Activated T-cell treated with anti-CD3 and anti-CD28 coated beads, Interleukin-2, amount 50 U/mL, for 4 hours (primary cell): Measurements from ENCODE around the gene FANCD2OS. TPM values are rescaled to one million over a fixed set of nuclear protein-coding genes. Genes with fewer than 3 reads are reported as not detected.
"Not testable (repeated sequence)": the region's sequence is repeated elsewhere in the genome, so short reads cannot be mapped to it uniquely, and the experiment has no call there.

Experiments used
- ATAC-seq, 2 donors: fragments of 200-7000 bp; cut with Tn5 transposase; one replicate each; pipeline ENCODE4 v1.10.0; 2021
- DNase-seq: peaks from one replicate; pipeline ENCODE4 v3.0.0-alpha.2; 2020
- H3K27me3 Mint-ChIP-seq: one replicate; pipeline ENCODE4 v1.8.0; 2021; ENCODE audit warnings: low read depth, mixed read lengths
- H3K36me3 Mint-ChIP-seq: one replicate; pipeline ENCODE4 v1.8.0; 2022; ENCODE audit warnings: mixed read lengths; ENCODE audit not compliant: insufficient read depth
- H3K4me1 Mint-ChIP-seq: one replicate; pipeline ENCODE4 v1.8.0; 2021; ENCODE audit warnings: low read depth, mixed read lengths
- H3K4me3 Mint-ChIP-seq: one replicate; pipeline ENCODE4 v1.8.0; 2021; ENCODE audit warnings: mild to moderate bottlenecking, moderate library complexity, mixed read lengths
- H3K9me3 Mint-ChIP-seq: one replicate; pipeline ENCODE4 v1.8.0; 2021; ENCODE audit warnings: mixed read lengths
- total RNA-seq, 3 donors: library from RNA; stranded (reverse); gene quantifications; one replicate each; pipeline ENCODE4 v1.2.1, GENCODE V29; 2021

The FANCD2OS gene
- total RNA-seq, 3 donors from 2014 or later: not detected

GRCh38 chr3:10070077-10070476 is 38.0 kb downstream of the FANCD2OS start:
- not testable (repeated sequence) for ATAC-seq, H3K27me3 Mint-ChIP-seq, DNase-seq, H3K4me3 Mint-ChIP-seq, H3K9me3 Mint-ChIP-seq, H3K4me1 Mint-ChIP-seq
- peaks cover 32% of the 10 kb centered on the region for H3K36me3 Mint-ChIP-seq

DNA sequence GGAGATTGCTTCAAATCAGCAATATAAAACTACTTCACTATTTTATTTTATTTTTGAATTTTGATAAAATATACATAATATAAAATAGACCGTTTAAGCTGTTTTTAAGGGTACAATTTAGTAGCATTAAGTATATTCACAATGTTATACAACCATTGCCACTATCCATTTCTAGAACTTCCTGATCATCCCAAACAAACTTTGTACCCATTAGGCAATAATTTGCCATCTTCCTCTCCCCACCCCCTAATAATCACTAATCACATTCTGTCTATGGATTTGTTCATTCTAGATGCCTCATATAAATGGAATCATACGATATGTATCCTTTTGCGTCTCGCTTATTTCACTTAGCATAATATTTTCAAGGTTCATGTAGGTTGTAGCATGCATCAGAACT is 53.0 kb downstream of the FANCD2OS start:
- Mint-ChIP-seq H3K9me3 (no peaks in the 10 kb centered on the region), H3K4me1 (no peaks in the 10 kb centered on the region), H3K27me3 (no peaks in the 10 kb centered on the region), H3K36me3 (peaks cover 21% of the 10 kb centered on the region), H3K4me3 (no peak overlapping the region)
- ATAC-seq (no peak), DNase-seq (no peak)

Other genes with a start within 250 kb of the FANCD2OS start
- not detected for gene CIDEC, start 228.0 kb downstream of the FANCD2OS start, total RNA-seq
- gene JAGN1, start 217.6 kb downstream of the FANCD2OS start, total RNA-seq: 10 to 100 TPM; 39.2 to 42.3 (median 41.2) TPM
- under 1 TPM; 0.47 to 0.73 (median 0.61) TPM for gene IL17RE, start 205.4 kb downstream of the FANCD2OS start, total RNA-seq
- gene IL17RC, start 191.2 kb downstream of the FANCD2OS start, total RNA-seq: under 1 TPM; 0.27 to 0.53 (median 0.40) TPM
- gene CRELD1, start 174.4 kb downstream of the FANCD2OS start, total RNA-seq: 10 to 100 TPM; 11.0 to 15.6 (median 13.0) TPM
- gene PRRT3, start 155.8 kb downstream of the FANCD2OS start, total RNA-seq: 1 to 10 TPM; 6.7 to 7.6 (median 7.5) TPM
- 10 to 100 TPM; 47.1 to 58.8 (median 47.7) TPM for gene EMC3, start 121.4 kb downstream of the FANCD2OS start, total RNA-seq
- gene FANCD2, start 81.8 kb downstream of the FANCD2OS start, total RNA-seq: 10 to 100 TPM; 33.8 to 34.8 (median 34.5) TPM
- gene BRK1, start 7.4 kb upstream of the FANCD2OS start, total RNA-seq: 100 to 1,000 TPM in 1 of 3 donors, 10 to 100 TPM in 2; 93.5 to 104 (median 96.6) TPM
- 10 to 100 TPM; 29.6 to 32.7 (median 30.4) TPM for gene VHL, start 33.5 kb upstream of the FANCD2OS start, total RNA-seq
- gene IRAK2, start 56.7 kb upstream of the FANCD2OS start, total RNA-seq: 1 to 10 TPM; 2.1 to 3.8 (median 3.0) TPM
- 10 to 100 TPM; 66.5 to 70.2 (median 66.5) TPM for gene TATDN2, start 140.2 kb upstream of the FANCD2OS start, total RNA-seq
- gene GHRL, start 184.7 kb upstream of the FANCD2OS start, total RNA-seq: under 1 TPM; 0.45 to 0.96 (median 0.63) TPM
- 100 to 1,000 TPM; 143 to 154 (median 153) TPM for gene SEC13, start 212.9 kb upstream of the FANCD2OS start, total RNA-seq